ENCODE measurements around the gene CADM1. TPM values are rescaled to one million over a fixed set of nuclear protein-coding genes. Genes with fewer than 3 reads are reported as not detected.

CADM1 gene
- total RNA-seq, 1 experiment from 2014 or later = 534 TPM

DNA sequence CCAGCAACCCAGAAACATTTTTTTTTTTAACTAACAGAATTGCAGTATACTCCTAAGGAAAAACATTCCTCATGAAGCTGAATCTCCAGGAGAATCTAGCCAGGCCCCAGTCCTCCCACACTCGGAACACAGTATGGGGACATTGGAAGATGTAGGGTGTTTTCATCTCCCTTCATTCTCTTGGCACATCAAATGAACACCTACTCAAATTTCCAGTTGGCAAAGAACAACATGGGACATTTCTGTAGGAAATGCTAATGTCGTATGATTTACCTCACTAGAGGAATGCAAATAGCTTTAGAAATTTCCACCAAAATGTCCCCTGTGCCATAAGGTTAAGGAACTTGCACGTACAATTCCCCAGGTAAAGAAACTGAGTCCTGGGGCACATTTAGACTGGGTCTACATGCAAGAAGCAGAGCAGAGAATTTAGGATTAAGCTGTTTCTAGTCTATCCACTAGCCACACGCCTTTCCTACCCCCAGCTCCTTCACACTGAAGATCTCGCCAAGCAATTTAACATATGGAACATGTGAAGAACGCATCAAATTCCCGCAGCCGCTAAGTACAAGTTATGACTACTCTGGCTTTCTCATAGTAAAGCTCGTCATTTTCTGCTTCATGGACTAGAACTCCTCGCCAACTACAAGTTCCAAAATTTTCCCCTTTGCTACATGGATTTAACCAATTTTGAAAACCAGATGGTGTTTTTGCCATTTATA, 2.9 kb upstream of the CADM1 start:
- no TSS peak for BruUV-seq (replicated peaks)
- no peaks in the 10 kb centered on the region for H3K9me3 Mint-ChIP-seq (ENCODE audit: unreplicated experiment)
- no peaks in the 10 kb centered on the region; the same call in 1 of the 2 replicates for H3K27me3 ChIP-seq (replicated peaks; ENCODE audit: control insufficient read depth, insufficient read depth, low read length)
- TF ChIP-seq, protein P1, sequence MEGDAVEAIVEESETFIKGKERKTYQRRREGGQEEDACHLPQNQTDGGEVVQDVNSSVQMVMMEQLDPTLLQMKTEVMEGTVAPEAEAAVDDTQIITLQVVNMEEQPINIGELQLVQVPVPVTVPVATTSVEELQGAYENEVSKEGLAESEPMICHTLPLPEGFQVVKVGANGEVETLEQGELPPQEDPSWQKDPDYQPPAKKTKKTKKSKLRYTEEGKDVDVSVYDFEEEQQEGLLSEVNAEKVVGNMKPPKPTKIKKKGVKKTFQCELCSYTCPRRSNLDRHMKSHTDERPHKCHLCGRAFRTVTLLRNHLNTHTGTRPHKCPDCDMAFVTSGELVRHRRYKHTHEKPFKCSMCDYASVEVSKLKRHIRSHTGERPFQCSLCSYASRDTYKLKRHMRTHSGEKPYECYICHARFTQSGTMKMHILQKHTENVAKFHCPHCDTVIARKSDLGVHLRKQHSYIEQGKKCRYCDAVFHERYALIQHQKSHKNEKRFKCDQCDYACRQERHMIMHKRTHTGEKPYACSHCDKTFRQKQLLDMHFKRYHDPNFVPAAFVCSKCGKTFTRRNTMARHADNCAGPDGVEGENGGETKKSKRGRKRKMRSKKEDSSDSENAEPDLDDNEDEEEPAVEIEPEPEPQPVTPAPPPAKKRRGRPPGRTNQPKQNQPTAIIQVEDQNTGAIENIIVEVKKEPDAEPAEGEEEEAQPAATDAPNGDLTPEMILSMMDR (IDR thresholded peaks at IDR 0.05; ENCODE audit: insufficient read depth in 1 of 2, low read depth in 1 of 2, low read length in 1 of 2, severe bottlenecking in 1 of 2, unreplicated experiment in 1 of 2) = no peak
- H3K4me1 ChIP-seq = no peaks in the 10 kb centered on the region; the same call in 1 of the 2 replicates
- no peak for DNase-seq
- intact Hi-C loops (cut with micrococcal nuclease; ENCODE audit: unreplicated experiment) = loop anchor here (10.0 kb wide), 2 partner anchors 168 to 768 kb away; no protein-coding TSS in a partner anchor
- ChIA-PET POLR2A (interaction anchor here (1.1 kb wide), 1 partner anchor 42 kb away, joined by 3 read pairs; no protein-coding TSS in a partner anchor), CTCF (no interaction called here)
- no peaks in the 10 kb centered on the region for H3K9me3 ChIP-seq
- H3K36me3 Mint-ChIP-seq (ENCODE audit: insufficient read depth, unreplicated experiment) = peaks cover 18% of the 10 kb centered on the region
- H3K4me3 ChIP-seq (ENCODE audit: low read depth, low read length) = no peak overlapping the region
- H3K4me3 Mint-ChIP-seq (ENCODE audit: unreplicated experiment) = no peak overlapping the region
- no peaks in the 10 kb centered on the region for H3K27me3 Mint-ChIP-seq (ENCODE audit: insufficient read depth, unreplicated experiment)
- no peaks in the 10 kb centered on the region for H3K4me1 Mint-ChIP-seq (ENCODE audit: low read depth, unreplicated experiment)
- no peak overlapping the region for H3K27ac Mint-ChIP-seq (ENCODE audit: unreplicated experiment)
- H3K36me3 ChIP-seq (ENCODE audit: control insufficient read depth, insufficient read depth, low read length) = no peaks in the 10 kb centered on the region

DNA sequence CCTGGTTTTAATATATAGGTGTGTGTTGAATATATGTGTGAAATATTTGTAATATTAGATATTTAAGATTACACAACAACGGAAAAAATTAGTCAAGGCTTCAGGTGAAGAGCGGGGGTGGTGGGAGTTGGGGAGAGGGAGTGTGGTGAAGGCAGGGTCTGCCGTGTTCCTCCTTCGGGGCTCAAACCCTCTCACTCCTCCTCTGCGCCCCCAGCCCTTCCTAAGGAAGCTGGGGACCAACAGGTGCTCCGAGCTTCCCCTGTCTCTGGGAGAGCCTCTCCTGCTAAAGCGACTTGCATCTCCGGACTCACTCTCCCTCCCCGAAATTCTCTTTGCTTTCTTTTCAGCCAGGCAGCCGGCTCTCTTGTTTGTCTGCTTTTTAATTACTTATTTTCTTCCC, 960 bp upstream of the CADM1 start:
- ChIA-PET POLR2A (interaction anchor here (0.9 to 1.3 kb wide), 5 partner anchors 16 to 37 kb away, joined by 3 to 15 read pairs (median 5); no protein-coding TSS in a partner anchor), CTCF (interaction anchor here (0.7 to 2.6 kb wide), 14 partner anchors 9 to 731 kb away, joined by 3 to 26 read pairs (median 5); no protein-coding TSS in a partner anchor)
- H3K27me3 Mint-ChIP-seq (ENCODE audit: insufficient read depth, unreplicated experiment) = no peaks in the 10 kb centered on the region
- H3K27me3 ChIP-seq (replicated peaks; ENCODE audit: control insufficient read depth, insufficient read depth, low read length) = no peaks in the 10 kb centered on the region; the same call in 1 of the 2 replicates
- no peaks in the 10 kb centered on the region for H3K9me3 Mint-ChIP-seq (ENCODE audit: unreplicated experiment)
- intact Hi-C loops (cut with micrococcal nuclease; ENCODE audit: unreplicated experiment) = loop anchor here (2.0 to 10.0 kb wide), 5 partner anchors 36 to 770 kb away; no protein-coding TSS in a partner anchor
- no peaks in the 10 kb centered on the region for H3K36me3 ChIP-seq (ENCODE audit: control insufficient read depth, insufficient read depth, low read length)
- H3K4me3 ChIP-seq (ENCODE audit: low read depth, low read length) = peak overlapping the region; percentile 51
- peak in 1 of 2 experiments; percentile 43 for DNase-seq
- peak overlapping the region; percentile 90 for H3K27ac Mint-ChIP-seq (ENCODE audit: unreplicated experiment)
- H3K4me1 ChIP-seq = peaks cover 18% of the 10 kb centered on the region
- H3K4me3 Mint-ChIP-seq (ENCODE audit: unreplicated experiment) = no peak overlapping the region
- TSS peak; percentile 91 for BruUV-seq (replicated peaks)
- H3K36me3 Mint-ChIP-seq (ENCODE audit: insufficient read depth, unreplicated experiment) = peaks cover 18% of the 10 kb centered on the region
- no peaks in the 10 kb centered on the region for H3K9me3 ChIP-seq
- TF ChIP-seq, protein P1 (IDR thresholded peaks at IDR 0.05; ENCODE audit: insufficient read depth in 1 of 2, low read depth in 1 of 2, low read length in 1 of 2, severe bottlenecking in 1 of 2, unreplicated experiment in 1 of 2) = no peak
- H3K4me1 Mint-ChIP-seq (ENCODE audit: low read depth, unreplicated experiment) = no peaks in the 10 kb centered on the region

DNA sequence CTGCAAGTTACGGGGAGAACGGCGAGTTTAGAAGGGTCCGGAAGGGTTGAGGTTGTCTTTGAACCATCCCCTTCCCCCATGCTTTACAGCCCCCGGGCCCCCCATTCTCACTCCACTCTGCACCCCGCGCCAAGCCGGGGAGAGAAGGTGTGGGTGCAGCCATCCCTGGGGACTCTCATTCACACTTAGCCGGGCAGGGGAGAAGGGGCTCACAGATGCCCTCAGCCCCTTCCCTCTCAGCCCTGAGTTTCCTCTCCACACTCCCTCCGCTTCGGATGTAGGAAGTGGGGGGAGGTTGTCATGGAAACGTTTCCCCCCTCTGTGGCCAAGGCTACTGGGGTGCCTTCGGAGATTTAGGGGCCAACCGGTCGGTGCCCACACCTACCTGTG, 334 bp downstream of the CADM1 start:
- peaks cover under 1% of the 10 kb centered on the region for H3K4me1 Mint-ChIP-seq (ENCODE audit: low read depth, unreplicated experiment)

More for the DNA sequence above, 334 bp downstream of the CADM1 start:
- Mint-ChIP-seq H3K27me3 (ENCODE audit: insufficient read depth, unreplicated experiment) (no peaks in the 10 kb centered on the region), H3K36me3 (ENCODE audit: insufficient read depth, unreplicated experiment) (peaks cover 18% of the 10 kb centered on the region), H3K27ac (ENCODE audit: unreplicated experiment) (peak overlapping the region; percentile 90), H3K9me3 (ENCODE audit: unreplicated experiment) (no peaks in the 10 kb centered on the region), H3K4me3 (ENCODE audit: unreplicated experiment) (no peak overlapping the region)
- intact Hi-C loops (cut with micrococcal nuclease; ENCODE audit: unreplicated experiment) = loop anchor here (1.0 to 10.0 kb wide), 13 partner anchors 15 to 771 kb away; no protein-coding TSS in a partner anchor
- Histone ChIP-seq H3K36me3 (ENCODE audit: control insufficient read depth, insufficient read depth, low read length) (no peaks in the 10 kb centered on the region), H3K27me3 (replicated peaks; ENCODE audit: control insufficient read depth, insufficient read depth, low read length) (no peaks in the 10 kb centered on the region; the same call in 1 of the 2 replicates), H3K4me3 (ENCODE audit: low read depth, low read length) (peak overlapping the region; percentile 76), H3K4me1 (peaks cover 31% of the 10 kb centered on the region), H3K9me3 (no peaks in the 10 kb centered on the region)
- TF ChIP-seq, protein P1 (IDR thresholded peaks at IDR 0.05; ENCODE audit: insufficient read depth in 1 of 2, low read depth in 1 of 2, low read length in 1 of 2, severe bottlenecking in 1 of 2, unreplicated experiment in 1 of 2) = no peak
- CTCF ChIA-PET = interaction anchor here (0.7 to 2.6 kb wide), 24 partner anchors 10 to 720 kb away, joined by 3 to 26 read pairs (median 4); no protein-coding TSS in a partner anchor
- no TSS peak for BruUV-seq (replicated peaks)
- POLR2A ChIA-PET = interaction anchor here (0.7 to 1.3 kb wide), 9 partner anchors 10 to 94 kb away, joined by 3 to 15 read pairs (median 5); no protein-coding TSS in a partner anchor
- DNase-seq = no peak

Measured in Caco-2 (cell line).